Neuronal stem cell (in vitro differentiated cells): ENCODE results near the gene NRG3.

ENCODE experiments used
- DNase-seq: peaks from one replicate; pipeline ENCODE4 v3.0.0-alpha.2; 2013; ENCODE audit warnings: low spot score
- H2AFZ ChIP-seq: one replicate; pipeline ENCODE4 v1.6.1; 2013; ENCODE audit warnings: mild to moderate bottlenecking, low read length, inconsistent platforms
- H2AK5ac ChIP-seq: 2 replicates; pipeline ENCODE4 v1.6.1; 2013; ENCODE audit warnings: low read depth, mild to moderate bottlenecking, inconsistent platforms, low read length, moderate library complexity, mixed read lengths
- H2BK120ac ChIP-seq: 2 replicates; pipeline ENCODE4 v1.6.1; 2013; ENCODE audit warnings: low read depth, mild to moderate bottlenecking, inconsistent platforms, low read length, moderate library complexity, mixed read lengths
- H2BK12ac ChIP-seq: one replicate; pipeline ENCODE4 v1.6.1; 2013; ENCODE audit warnings: low read length, inconsistent platforms
- H2BK15ac ChIP-seq: 2 replicates; pipeline ENCODE4 v1.6.1; 2013; ENCODE audit warnings: mild to moderate bottlenecking, low read length, inconsistent platforms, mixed read lengths
- H2BK5ac ChIP-seq: one replicate; pipeline ENCODE4 v1.6.1; 2013; ENCODE audit warnings: inconsistent platforms, mild to moderate bottlenecking, low read length, moderate library complexity
- H3K14ac ChIP-seq: one replicate; pipeline ENCODE4 v1.6.1; 2013; ENCODE audit warnings: low read length, inconsistent platforms
- H3K18ac ChIP-seq: 2 replicates; pipeline ENCODE4 v1.6.1; 2013; ENCODE audit warnings: low read length, inconsistent platforms
- H3K23ac ChIP-seq: 2 replicates; pipeline ENCODE4 v1.6.1; 2013; ENCODE audit warnings: low read depth, mild to moderate bottlenecking, mixed read lengths, low read length, inconsistent platforms; ENCODE audit not compliant: poor library complexity
- H3K27ac ChIP-seq: replicated peaks from 3 replicates; pipeline ENCODE4 v1.5.1; 2013; ENCODE audit warnings: low read length, inconsistent platforms
- H3K27me3 ChIP-seq, 3 experiments: 2 replicates each; pipeline ENCODE4 v1.6.1; 2013; ENCODE audit warnings: low read length in 3 of 3, mild to moderate bottlenecking in 2 of 3, inconsistent platforms in 1 of 3, low read depth in 1 of 3, mixed read lengths in 1 of 3, moderate library complexity in 1 of 3; ENCODE audit not compliant: control insufficient read depth in 3 of 3, insufficient read depth in 3 of 3
- H3K36me3 ChIP-seq, 2 donors: replicated peaks in 1 of 2; 2 replicates each; pipeline ENCODE4 v1.6.1; 2013; ENCODE audit warnings: low read length in 2 of 2; ENCODE audit not compliant: control insufficient read depth in 2 of 2, insufficient read depth in 2 of 2
- H3K4ac ChIP-seq: 2 replicates; pipeline ENCODE4 v1.6.1; 2013; ENCODE audit warnings: inconsistent platforms, mild to moderate bottlenecking, low read length, moderate library complexity
- H3K4me1 ChIP-seq, 2 donors: 1 replicate in 1 of 2; 2 replicates in 1 of 2; pipeline ENCODE4 v1.6.1; 2013; ENCODE audit warnings: low read length in 2 of 2, low read depth in 1 of 2; ENCODE audit not compliant: control insufficient read depth in 2 of 2, insufficient read depth in 1 of 2
- H3K4me2 ChIP-seq: one replicate; pipeline ENCODE4 v1.6.1; 2013; ENCODE audit warnings: mild to moderate bottlenecking, low read length, inconsistent platforms; ENCODE audit not compliant: insufficient read depth, poor library complexity, severe bottlenecking
- H3K4me3 ChIP-seq, 2 donors: 2 replicates each; pipeline ENCODE4 v1.5.1; 2013; ENCODE audit warnings: low read length in 2 of 2, mild to moderate bottlenecking in 2 of 2, inconsistent platforms in 1 of 2, moderate library complexity in 1 of 2
- H3K79me1 ChIP-seq: one replicate; pipeline ENCODE4 v1.6.1; 2013; ENCODE audit warnings: low read depth, mild to moderate bottlenecking, inconsistent platforms, low read length, moderate library complexity
- H3K9ac ChIP-seq: one replicate; pipeline ENCODE4 v1.6.1; 2013; ENCODE audit warnings: mild to moderate bottlenecking, low read depth, low read length, inconsistent platforms; ENCODE audit not compliant: poor library complexity
- H3K9me3 ChIP-seq, 2 donors: replicated peaks in 1 of 2; 2 replicates each; pipeline versions ENCODE3 to v1.6.1; 2013; ENCODE audit warnings: low read length in 2 of 2, mild to moderate bottlenecking in 2 of 2, inconsistent platforms in 1 of 2, low read depth in 1 of 2, mixed read lengths in 1 of 2, moderate library complexity in 1 of 2; ENCODE audit not compliant: control insufficient read depth in 2 of 2, insufficient read depth in 1 of 2
- H4K8ac ChIP-seq: one replicate; pipeline ENCODE4 v1.6.1; 2013; ENCODE audit warnings: low read depth, mild to moderate bottlenecking, inconsistent platforms, low read length, moderate library complexity
- H4K91ac ChIP-seq: one replicate; pipeline ENCODE4 v1.6.1; 2013; ENCODE audit warnings: low read length, low read depth, mild to moderate bottlenecking, inconsistent platforms; ENCODE audit not compliant: poor library complexity
- WGBS, 2 donors: extraction: QIAGEN DNeasy Blood & Tissue Kit; methylation state at CpG; one replicate each; pipeline ENCODE4 v1.1.7; 2013; ENCODE audit warnings: missing lambda C conversion rate in 2 of 2, mixed read lengths in 1 of 2; ENCODE audit not compliant: insufficient read length in 2 of 2, insufficient replicate concordance in 1 of 2; ENCODE audit errors: extremely low coverage in 2 of 2; 5-methylcytosine and 5-hydroxymethylcytosine counted together

Gene NRG3

DNA sequence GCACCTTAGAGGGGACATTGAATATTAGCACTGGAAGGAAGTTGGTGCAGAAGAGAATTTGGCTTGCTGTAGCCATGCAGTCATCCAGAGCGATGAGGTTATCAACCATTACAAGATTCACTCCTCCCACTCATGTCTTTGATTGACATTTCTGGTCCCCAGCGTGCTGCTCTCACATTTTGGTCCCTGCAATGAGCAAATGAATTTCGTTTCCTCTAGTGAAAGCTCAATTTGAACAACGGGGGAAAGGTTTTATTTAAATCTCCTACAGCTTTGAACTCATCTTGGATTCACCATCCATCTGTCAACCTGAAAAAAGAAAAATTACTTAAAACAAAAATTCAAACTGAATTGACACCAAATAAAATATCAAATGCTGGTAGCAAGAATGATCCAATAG lies 975.2 kb downstream of the NRG3 start:
- H3K9me3 ChIP-seq, result no peaks in the 10 kb centered on the region
- no peaks in the 10 kb centered on the region for H3K36me3 ChIP-seq
- no peak overlapping the region for H4K91ac ChIP-seq
- no peak overlapping the region for H3K23ac ChIP-seq
- H4K8ac ChIP-seq, result no peak overlapping the region
- no peak overlapping the region for H2BK15ac ChIP-seq
- no peak overlapping the region for H3K9ac ChIP-seq
- no peaks in the 10 kb centered on the region for H3K27me3 ChIP-seq
- no peak overlapping the region for H3K27ac ChIP-seq
- H3K14ac ChIP-seq, result no peak overlapping the region
- H3K4me1 ChIP-seq, result no peaks in the 10 kb centered on the region
- no peak overlapping the region for H3K4me2 ChIP-seq
- H3K4me3 ChIP-seq, result no peak overlapping the region
- no peak overlapping the region for H2AK5ac ChIP-seq
- no CpG with 5 or more reads among the region's 4 CpGs for WGBS, 2 donors
- H3K79me1 ChIP-seq, result no peaks in the 10 kb centered on the region
- no peak overlapping the region for H2BK5ac ChIP-seq
- no peak overlapping the region for H2AFZ ChIP-seq
- H2BK120ac ChIP-seq, result no peak overlapping the region
- DNase-seq, result no peak
- H3K4ac ChIP-seq, result no peak overlapping the region
- H3K18ac ChIP-seq, result no peak overlapping the region
- no peak overlapping the region for H2BK12ac ChIP-seq

DNA sequence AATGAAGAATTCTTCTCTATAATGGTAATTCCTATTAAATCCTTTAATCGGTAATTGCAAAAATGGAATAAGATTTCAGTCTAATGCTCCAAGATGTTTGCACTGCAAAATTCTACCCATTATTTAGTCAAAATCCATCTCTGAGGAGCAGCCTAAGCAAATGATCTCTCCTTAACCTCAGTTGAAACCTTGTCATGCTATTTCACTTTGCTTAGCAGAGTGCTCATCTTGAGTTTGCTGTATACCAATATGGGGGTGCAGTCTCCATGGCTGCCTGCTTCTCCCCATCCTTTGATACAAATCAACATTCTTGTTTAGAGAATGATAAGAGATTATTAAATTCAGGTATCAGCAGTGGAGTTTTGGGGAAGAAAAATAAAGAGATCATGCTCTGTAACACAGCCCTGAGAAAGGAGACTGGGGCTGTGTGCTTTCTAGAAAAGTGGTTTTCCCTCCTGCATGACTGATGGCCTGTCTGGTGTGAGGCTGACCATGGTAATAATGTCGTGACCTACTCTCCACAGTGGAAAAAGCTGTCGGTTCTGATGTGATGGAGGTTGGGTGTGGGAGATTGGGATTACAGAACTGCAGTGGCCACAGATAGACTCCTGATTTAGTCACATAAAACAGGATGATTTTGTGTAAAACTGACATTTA lies 982.1 kb downstream of the NRG3 start:
- H3K27ac ChIP-seq, result no peak overlapping the region
- H3K18ac ChIP-seq, result no peak overlapping the region
- no peak overlapping the region for H2AK5ac ChIP-seq
- H4K8ac ChIP-seq, result no peak overlapping the region
- no peak overlapping the region for H2BK120ac ChIP-seq
- no peak overlapping the region for H4K91ac ChIP-seq
- no peak overlapping the region for H3K4ac ChIP-seq
- H3K79me1 ChIP-seq, result no peaks in the 10 kb centered on the region
- no peak overlapping the region for H2BK12ac ChIP-seq
- no peak for DNase-seq
- H3K4me2 ChIP-seq, result no peak overlapping the region
- H3K36me3 ChIP-seq, result no peaks in the 10 kb centered on the region
- no peak overlapping the region for H3K4me3 ChIP-seq
- WGBS, 2 donors, result no CpG with 5 or more reads among the region's 3 CpGs
- no peaks in the 10 kb centered on the region for H3K4me1 ChIP-seq
- H3K9me3 ChIP-seq, result no peaks in the 10 kb centered on the region
- no peak overlapping the region for H3K9ac ChIP-seq
- no peak overlapping the region for H3K23ac ChIP-seq
- H2AFZ ChIP-seq, result no peak overlapping the region
- no peak overlapping the region for H3K14ac ChIP-seq
- H2BK5ac ChIP-seq, result no peak overlapping the region
- no peaks in the 10 kb centered on the region for H3K27me3 ChIP-seq
- H2BK15ac ChIP-seq, result no peak overlapping the region

DNA sequence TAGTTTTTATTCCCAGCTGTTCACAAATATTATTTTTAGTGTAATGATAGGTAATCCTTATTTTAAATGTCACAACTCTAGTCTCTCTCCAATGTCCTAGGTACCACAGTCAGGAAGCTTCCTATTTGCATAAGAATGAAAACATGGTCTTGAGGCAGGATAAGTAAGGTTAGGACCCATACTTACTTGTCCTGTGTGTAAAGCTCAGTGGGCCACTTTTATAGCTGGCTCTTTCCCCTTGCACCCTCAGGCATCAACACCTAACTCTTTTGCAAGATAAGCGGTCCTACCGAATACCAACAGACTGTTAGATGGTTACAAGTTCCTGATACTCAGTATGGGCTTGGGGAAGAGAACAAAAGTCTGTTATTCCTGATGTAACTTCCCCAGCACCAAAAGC lies 986.9 kb downstream of the NRG3 start:
- no peak overlapping the region for H3K23ac ChIP-seq
- no peak overlapping the region for H4K91ac ChIP-seq
- no peak overlapping the region for H3K4me3 ChIP-seq
- H2BK15ac ChIP-seq, result no peak overlapping the region
- no peaks in the 10 kb centered on the region for H3K4me1 ChIP-seq
- H2BK120ac ChIP-seq, result no peak overlapping the region
- H3K4ac ChIP-seq, result no peak overlapping the region
- H4K8ac ChIP-seq, result no peak overlapping the region
- H3K27me3 ChIP-seq, result no peaks in the 10 kb centered on the region
- H3K27ac ChIP-seq, result no peak overlapping the region
- no peaks in the 10 kb centered on the region for H3K9me3 ChIP-seq
- peak overlapping the region; percentile 15 for H2AFZ ChIP-seq
- no peak overlapping the region for H3K4me2 ChIP-seq
- H3K9ac ChIP-seq, result no peak overlapping the region
- no peaks in the 10 kb centered on the region for H3K36me3 ChIP-seq
- no peak for DNase-seq
- H3K18ac ChIP-seq, result no peak overlapping the region
- H3K14ac ChIP-seq, result no peak overlapping the region
- H2BK5ac ChIP-seq, result no peak overlapping the region
- no peaks in the 10 kb centered on the region for H3K79me1 ChIP-seq
- no peak overlapping the region for H2AK5ac ChIP-seq
- no peak overlapping the region for H2BK12ac ChIP-seq
- no CpG with 5 or more reads among the region's 2 CpGs for WGBS, 2 donors

DNA sequence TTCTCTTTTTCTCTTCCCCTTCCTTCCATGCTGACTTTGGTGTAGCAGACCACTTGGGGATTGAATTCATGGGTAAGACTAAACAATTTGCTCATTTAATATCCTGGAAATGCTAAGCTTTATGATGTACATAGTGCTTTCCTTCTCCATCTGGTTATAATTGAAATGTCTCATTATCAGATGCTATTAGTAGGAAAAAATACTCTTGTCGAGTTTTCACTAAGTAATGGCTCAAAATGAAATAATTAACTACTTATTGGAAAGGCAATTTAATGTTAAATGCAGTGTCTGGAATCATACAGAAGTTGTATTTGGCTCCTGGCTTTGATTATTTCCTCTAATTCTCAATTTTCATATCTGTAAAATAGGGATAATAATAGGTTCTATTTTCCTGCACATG lies 990.4 kb downstream of the NRG3 start:
- no peaks in the 10 kb centered on the region for H3K79me1 ChIP-seq
- no peak overlapping the region for H2BK5ac ChIP-seq
- no peak overlapping the region for H2AK5ac ChIP-seq
- no CpG with 5 or more reads among the region's 1 CpG for WGBS, 2 donors
- no peak for DNase-seq
- H3K18ac ChIP-seq, result no peak overlapping the region
- H3K4me3 ChIP-seq, result no peak overlapping the region
- H2BK15ac ChIP-seq, result no peak overlapping the region
- H3K9ac ChIP-seq, result no peak overlapping the region
- no peak overlapping the region for H3K23ac ChIP-seq
- no peak overlapping the region for H3K4ac ChIP-seq
- no peak overlapping the region for H3K4me2 ChIP-seq
- no peaks in the 10 kb centered on the region for H3K27me3 ChIP-seq
- no peak overlapping the region for H2AFZ ChIP-seq
- no peaks in the 10 kb centered on the region for H3K9me3 ChIP-seq
- no peak overlapping the region for H3K14ac ChIP-seq
- H4K8ac ChIP-seq, result no peak overlapping the region
- H2BK120ac ChIP-seq, result no peak overlapping the region
- H3K4me1 ChIP-seq, result no peaks in the 10 kb centered on the region
- no peaks in the 10 kb centered on the region for H3K36me3 ChIP-seq
- H2BK12ac ChIP-seq, result no peak overlapping the region
- no peak overlapping the region for H3K27ac ChIP-seq
- H4K91ac ChIP-seq, result no peak overlapping the region
